ENCODE results near the gene FKRP.
"Not testable (repeated sequence)": the region's sequence is repeated elsewhere in the genome, so short reads cannot be mapped to it uniquely, and the experiment has no call there.

FKRP gene

DNA sequence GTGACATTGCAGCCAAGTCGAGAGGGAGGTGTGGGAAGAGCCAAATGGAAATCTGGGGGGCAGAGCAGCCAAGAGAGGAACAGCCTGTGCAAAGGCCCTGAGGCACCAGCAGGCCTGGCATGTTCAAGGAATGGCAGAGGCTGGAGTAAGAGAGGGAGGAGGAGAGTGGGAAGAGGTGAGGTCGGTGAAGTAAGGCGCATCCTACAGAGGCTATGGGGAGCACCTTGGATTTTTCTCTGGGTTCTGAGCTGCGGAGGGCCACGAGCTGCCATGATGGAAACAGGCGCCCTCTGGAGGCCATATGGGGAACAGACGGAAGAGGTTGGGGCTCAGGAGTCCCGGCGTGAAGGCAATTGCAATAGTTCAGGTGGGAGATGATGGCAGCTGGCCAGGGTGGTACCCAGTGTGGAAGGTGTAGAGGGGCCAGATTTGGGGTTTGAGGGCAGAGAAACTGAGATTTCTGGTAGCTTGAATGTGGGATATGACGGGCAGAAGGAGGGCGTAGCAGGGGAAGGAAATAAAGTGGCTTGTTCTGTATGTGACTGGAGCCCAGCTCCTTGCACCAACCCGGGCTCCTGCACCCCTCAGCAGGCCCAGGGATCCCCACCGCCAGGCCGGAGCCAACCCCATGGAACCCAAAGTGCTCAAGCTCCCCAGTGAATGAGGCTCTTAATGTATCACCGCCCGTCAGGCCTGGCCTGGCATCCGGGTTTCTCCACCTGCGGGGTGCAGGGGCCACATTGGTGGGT, 20.9 kb downstream of the FKRP start:
- Histone ChIP-seq H3F3A (ENCODE audit: low read depth) (no peaks in the 10 kb centered on the region), H2AFZ (ENCODE audit: low read length) (no peak overlapping the region), H4K20me1 (ENCODE audit: insufficient read depth, low read length, poor library complexity, severe bottlenecking) (no peaks in the 10 kb centered on the region), H3K79me2 (ENCODE audit: insufficient read depth, low read length) (no peaks in the 10 kb centered on the region), H3K4me2 (ENCODE audit: low read depth, low read length, poor library complexity, severe bottlenecking) (no peak overlapping the region), H3K4me1 (ENCODE audit: insufficient read depth, low read length, poor library complexity, severe bottlenecking) (peaks cover 12% of the 10 kb centered on the region), H3K9me3 (ENCODE audit: insufficient read depth, low read depth, low read length) (no peaks in the 10 kb centered on the region), H3K27me3 (ENCODE audit: insufficient read depth, low read length, poor library complexity, severe bottlenecking) (no peaks in the 10 kb centered on the region), H3K36me3 (ENCODE audit: insufficient read depth, low read length) (no peaks in the 10 kb centered on the region), H3K9ac (ENCODE audit: low read depth, low read length, poor library complexity, severe bottlenecking) (no peak overlapping the region), H3K9me2 (replicated peaks; ENCODE audit: low read depth, low read length) (no peaks in the 10 kb centered on the region), H3K4me3 (ENCODE audit: low read length, poor library complexity, severe bottlenecking) (no peak overlapping the region)
- TF ChIP-seq EZH2phosphoT487 (IDR thresholded peaks at IDR 0.05; ENCODE audit: borderline replicate concordance): no peak
- TF ChIP-seq, protein P1, sequence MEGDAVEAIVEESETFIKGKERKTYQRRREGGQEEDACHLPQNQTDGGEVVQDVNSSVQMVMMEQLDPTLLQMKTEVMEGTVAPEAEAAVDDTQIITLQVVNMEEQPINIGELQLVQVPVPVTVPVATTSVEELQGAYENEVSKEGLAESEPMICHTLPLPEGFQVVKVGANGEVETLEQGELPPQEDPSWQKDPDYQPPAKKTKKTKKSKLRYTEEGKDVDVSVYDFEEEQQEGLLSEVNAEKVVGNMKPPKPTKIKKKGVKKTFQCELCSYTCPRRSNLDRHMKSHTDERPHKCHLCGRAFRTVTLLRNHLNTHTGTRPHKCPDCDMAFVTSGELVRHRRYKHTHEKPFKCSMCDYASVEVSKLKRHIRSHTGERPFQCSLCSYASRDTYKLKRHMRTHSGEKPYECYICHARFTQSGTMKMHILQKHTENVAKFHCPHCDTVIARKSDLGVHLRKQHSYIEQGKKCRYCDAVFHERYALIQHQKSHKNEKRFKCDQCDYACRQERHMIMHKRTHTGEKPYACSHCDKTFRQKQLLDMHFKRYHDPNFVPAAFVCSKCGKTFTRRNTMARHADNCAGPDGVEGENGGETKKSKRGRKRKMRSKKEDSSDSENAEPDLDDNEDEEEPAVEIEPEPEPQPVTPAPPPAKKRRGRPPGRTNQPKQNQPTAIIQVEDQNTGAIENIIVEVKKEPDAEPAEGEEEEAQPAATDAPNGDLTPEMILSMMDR (conservative IDR thresholded peaks at IDR 0.05; ENCODE audit: low read length): peak; percentile 87

DNA sequence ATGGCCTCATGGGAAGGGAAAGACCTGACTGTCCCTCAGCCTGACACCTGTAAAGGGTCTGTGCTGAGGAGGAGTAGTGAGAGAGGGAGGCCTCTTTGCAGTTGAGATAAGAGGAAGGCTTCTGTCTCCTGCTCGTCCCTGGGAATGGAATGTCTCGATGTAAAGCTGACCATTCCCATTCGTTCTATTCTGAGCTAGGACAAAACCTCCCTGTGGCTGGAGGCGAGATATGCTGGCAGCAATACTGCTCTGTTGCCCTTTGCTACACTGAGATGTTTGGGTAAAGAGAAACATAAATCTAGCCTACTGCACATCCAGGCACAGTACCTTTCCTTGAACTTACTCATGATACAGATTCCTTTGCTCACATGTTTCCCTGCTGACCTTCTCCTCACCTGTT, 22.9 kb downstream of the FKRP start:
- H3K4me2 ChIP-seq (ENCODE audit: low read depth, low read length, poor library complexity, severe bottlenecking); H4K20me1 ChIP-seq (ENCODE audit: insufficient read depth, low read length, poor library complexity, severe bottlenecking); H3K27me3 ChIP-seq (ENCODE audit: insufficient read depth, low read length, poor library complexity, severe bottlenecking); H3K9ac ChIP-seq (ENCODE audit: low read depth, low read length, poor library complexity, severe bottlenecking); H2AFZ ChIP-seq (ENCODE audit: low read length); H3F3A ChIP-seq (ENCODE audit: low read depth); H3K79me2 ChIP-seq (ENCODE audit: insufficient read depth, low read length); H3K9me2 ChIP-seq (replicated peaks; ENCODE audit: low read depth, low read length); H3K9me3 ChIP-seq (ENCODE audit: insufficient read depth, low read depth, low read length); H3K36me3 ChIP-seq (ENCODE audit: insufficient read depth, low read length); H3K4me3 ChIP-seq (ENCODE audit: low read length, poor library complexity, severe bottlenecking): not testable (repeated sequence)
- H3K4me1 ChIP-seq (ENCODE audit: insufficient read depth, low read length, poor library complexity, severe bottlenecking): peaks cover 12% of the 10 kb centered on the region

DNA sequence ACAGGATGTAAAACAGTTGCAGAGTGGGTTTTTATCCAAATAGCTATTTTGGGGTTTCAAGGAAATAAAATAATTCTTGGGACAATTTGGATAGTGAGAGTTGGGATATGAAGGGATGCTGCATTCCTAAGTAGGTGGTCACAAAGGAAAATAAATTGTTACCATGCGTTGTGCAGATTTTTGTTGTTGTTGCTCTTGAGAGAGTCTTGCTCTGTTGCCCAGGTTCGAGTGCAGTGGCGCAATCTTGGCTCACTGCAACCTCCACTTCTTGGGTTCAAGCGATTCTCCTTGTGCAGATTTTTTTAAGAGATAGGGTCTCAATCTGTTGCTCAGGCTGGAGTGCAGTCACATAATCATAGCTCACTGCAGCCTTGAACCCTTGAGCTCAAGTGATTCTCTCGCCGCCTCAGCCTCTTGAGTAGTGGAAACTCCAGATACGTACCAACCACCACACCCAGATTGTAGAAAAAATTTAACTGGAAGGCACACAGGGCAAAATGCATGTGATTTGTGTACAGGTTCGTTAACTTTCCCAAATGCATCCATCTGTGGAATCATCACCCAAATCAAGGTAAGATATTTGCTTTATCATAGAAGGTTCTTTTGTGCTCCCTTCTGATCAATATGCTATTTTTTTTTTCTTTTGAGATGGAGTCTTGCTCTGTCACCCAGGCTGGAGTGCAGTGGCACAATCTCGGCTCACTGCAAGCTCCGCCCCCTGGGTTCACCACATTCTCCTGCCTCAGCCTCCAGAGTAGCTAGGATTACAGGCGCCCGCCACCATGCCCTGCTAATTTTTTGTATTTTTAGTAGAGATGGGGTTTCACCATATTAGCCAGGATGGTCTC, 26.5 kb downstream of the FKRP start:
- H3F3A ChIP-seq (ENCODE audit: low read depth): no peaks in the 10 kb centered on the region
- no peak overlapping the region for H2AFZ ChIP-seq (ENCODE audit: low read length)
- no peak overlapping the region for H3K4me2 ChIP-seq (ENCODE audit: low read depth, low read length, poor library complexity, severe bottlenecking)
- peaks cover 13% of the 10 kb centered on the region for H4K20me1 ChIP-seq (ENCODE audit: insufficient read depth, low read length, poor library complexity, severe bottlenecking)
- no peaks in the 10 kb centered on the region for H3K4me1 ChIP-seq (ENCODE audit: insufficient read depth, low read length, poor library complexity, severe bottlenecking)
- no peak overlapping the region for H3K4me3 ChIP-seq (ENCODE audit: low read length, poor library complexity, severe bottlenecking)
- peaks cover 29% of the 10 kb centered on the region; the same call in 1 of the 2 replicates for H3K36me3 ChIP-seq (ENCODE audit: insufficient read depth, low read length)
- H3K79me2 ChIP-seq (ENCODE audit: insufficient read depth, low read length): peaks cover 9% of the 10 kb centered on the region; the same call in 1 of the 2 replicates
- no peak for TF ChIP-seq EZH2phosphoT487 (IDR thresholded peaks at IDR 0.05; ENCODE audit: borderline replicate concordance)
- TF ChIP-seq, protein P1 (conservative IDR thresholded peaks at IDR 0.05; ENCODE audit: low read length): no peak
- no peak overlapping the region for H3K9ac ChIP-seq (ENCODE audit: low read depth, low read length, poor library complexity, severe bottlenecking)
- H3K27me3 ChIP-seq (ENCODE audit: insufficient read depth, low read length, poor library complexity, severe bottlenecking): no peaks in the 10 kb centered on the region
- no peaks in the 10 kb centered on the region for H3K9me2 ChIP-seq (replicated peaks; ENCODE audit: low read depth, low read length)
- H3K9me3 ChIP-seq (ENCODE audit: insufficient read depth, low read depth, low read length): no peaks in the 10 kb centered on the region

All from Loucy (cell line).